Testis (tissue), 2 donors: ENCODE results near the gene GRAP.
"Not testable (repeated sequence)": the region's sequence is repeated elsewhere in the genome, so short reads cannot be mapped to it uniquely, and the experiment has no call there.

Experiments used
- CTCF ChIP-seq, 3 experiments: fragments of 450-650 bp in 2 of 3; fragments of 200-600 bp in 1 of 3; sonication (generic) in 1 of 3; IDR thresholded peaks; one replicate each; pipeline ENCODE4 v1.5.1; 2016 to 2019; ENCODE audit warnings: antibody characterized with exemption in 3 of 3, mild to moderate bottlenecking in 2 of 3, moderate library complexity in 1 of 3
- POLR2A ChIP-seq: fragments of 450-650 bp; IDR thresholded peaks from one replicate; pipeline ENCODE4 v1.6.1; 2017; ENCODE audit warnings: antibody characterized with exemption, mild to moderate bottlenecking, moderate library complexity

- TF ChIP-seq CTCF (IDR thresholded peaks at IDR 0.05); POLR2A: not testable (repeated sequence)
These were observed 18.1 kb downstream of the GRAP start for GRCh38 chr17:19028671-19029070.
